OCI-LY7 (cell line): Measurements from ENCODE around the gene PIK3C2B. TPM values are rescaled to one million over a fixed set of nuclear protein-coding genes. Genes with fewer than 3 reads are reported as not detected.

ENCODE experiments used
- BruUV-seq: library from RNA; stranded (reverse); fragments of 400-500 nt; replicated peaks from 2 replicates; lab custom pipeline; 2021; lab: Mats Ljungman, UMichigan
- CTCF ChIA-PET: fragments of 300-600 bp; sonication (Branson Sonifier 250); formaldehyde crosslinking; loops from one replicate; lab custom pipeline; 2022; ENCODE audit warnings: antibody characterized with exemption; ENCODE audit not compliant: unreplicated experiment; lab: Charles Lee
- POLR2A ChIA-PET: fragments of 300-600 bp; sonication (Branson Sonifier 250); formaldehyde crosslinking; loops from one replicate; lab custom pipeline; 2022; ENCODE audit warnings: antibody characterized with exemption; lab: Charles Lee
- DNase-seq: peaks from one replicate; pipeline ENCODE4 v3.0.0-alpha.2; 2015; ENCODE audit warnings: low spot score
- H2AFZ ChIP-seq: fragments of 200-600 bp; sonication (generic), shearing (Covaris generic); 2 replicates; pipeline ENCODE4 v1.6.1; 2014; ENCODE audit warnings: mild to moderate bottlenecking, antibody characterized with exemption, low read length, moderate library complexity
- H3K27ac ChIP-seq: fragments of 200-600 bp; sonication (generic); 2 replicates; pipeline ENCODE4 v1.5.1; 2014; ENCODE audit warnings: mixed run types, low read depth, mild to moderate bottlenecking, moderate library complexity, low read length, inconsistent platforms; ENCODE audit not compliant: poor library complexity, severe bottlenecking
- H3K36me3 ChIP-seq: fragments of 200-600 bp; sonication (generic); 2 replicates; pipeline ENCODE4 v1.6.1; 2014; ENCODE audit warnings: mild to moderate bottlenecking, antibody characterized with exemption, low read length, moderate library complexity, mixed read lengths; ENCODE audit not compliant: insufficient read depth
- H3K4me1 ChIP-seq: fragments of 200-600 bp; sonication (generic); 2 replicates; pipeline ENCODE4 v1.5.1; 2014; ENCODE audit warnings: mild to moderate bottlenecking, low read length; ENCODE audit not compliant: insufficient read depth, poor library complexity, severe bottlenecking
- H3K4me2 ChIP-seq: fragments of 200-600 bp; sonication (generic); 2 replicates; pipeline ENCODE4 v1.6.1; 2014; ENCODE audit warnings: mild to moderate bottlenecking, low read length
- H3K4me3 ChIP-seq: fragments of 200-600 bp; sonication (generic); 2 replicates; pipeline ENCODE4 v1.5.1; 2014; ENCODE audit warnings: mild to moderate bottlenecking, low read depth, low read length; ENCODE audit not compliant: poor library complexity, severe bottlenecking
- H3K79me2 ChIP-seq: fragments of 200-600 bp; sonication (generic); 2 replicates; pipeline ENCODE4 v1.6.1; 2016; ENCODE audit warnings: low read depth, mild to moderate bottlenecking, low read length, moderate library complexity, mixed read lengths; ENCODE audit not compliant: insufficient read depth
- H3K9me2 ChIP-seq: fragments of 200-600 bp; sonication (generic); 2 replicates; pipeline ENCODE4 v1.6.1; 2016; ENCODE audit warnings: mild to moderate bottlenecking, low read length, mixed read lengths; ENCODE audit not compliant: insufficient read depth
- H3K9me3 ChIP-seq: fragments of 200-600 bp; sonication (generic); 2 replicates; pipeline ENCODE4 v1.6.1; 2014; ENCODE audit warnings: mild to moderate bottlenecking, mixed run types, low read length, mixed read lengths
- H4K20me1 ChIP-seq: fragments of 200-600 bp; sonication (generic); 2 replicates; pipeline ENCODE4 v1.6.1; 2014; ENCODE audit warnings: mild to moderate bottlenecking, antibody characterized with exemption, low read length, moderate library complexity, mixed read lengths; ENCODE audit not compliant: insufficient read depth
- EZH2phosphoT487 ChIP-seq: fragments of 200-600 bp; sonication (generic); IDR thresholded peaks from 2 replicates; pipeline ENCODE4 v1.6.1; 2018; ENCODE audit warnings: low read depth, borderline replicate concordance, mild to moderate bottlenecking, mixed run types, antibody characterized with exemption, low read length, moderate library complexity, mixed read lengths
- intact Hi-C: fragments of 100-400 bp; cut with micrococcal nuclease; formaldehyde crosslinking; loops from one replicate; pipeline ENCODE4 v1.10.0; 2022; ENCODE audit not compliant: unreplicated experiment
- total RNA-seq, 2 experiments: library from RNA; depleted of rRNA in 1 of 2; stranded (reverse); fragments of >200 nt in 1 of 2; shearing (Covaris generic) in 1 of 2; gene quantifications; 2 replicates each; pipeline ENCODE4 v1.2.3, GENCODE V29; 2014 to 2022
- TF ChIP-seq, protein P1 (sequence below): fragments of 200-600 bp; sonication (generic); conservative IDR thresholded peaks from 2 replicates; pipeline ENCODE4 v1.5.1; 2014; ENCODE audit warnings: mild to moderate bottlenecking, antibody characterized with exemption, low read length, moderate library complexity, mixed read lengths

Gene PIK3C2B
- total RNA-seq, 2 experiments from 2014 or later: 12.5 to 43.9 TPM

DNA sequence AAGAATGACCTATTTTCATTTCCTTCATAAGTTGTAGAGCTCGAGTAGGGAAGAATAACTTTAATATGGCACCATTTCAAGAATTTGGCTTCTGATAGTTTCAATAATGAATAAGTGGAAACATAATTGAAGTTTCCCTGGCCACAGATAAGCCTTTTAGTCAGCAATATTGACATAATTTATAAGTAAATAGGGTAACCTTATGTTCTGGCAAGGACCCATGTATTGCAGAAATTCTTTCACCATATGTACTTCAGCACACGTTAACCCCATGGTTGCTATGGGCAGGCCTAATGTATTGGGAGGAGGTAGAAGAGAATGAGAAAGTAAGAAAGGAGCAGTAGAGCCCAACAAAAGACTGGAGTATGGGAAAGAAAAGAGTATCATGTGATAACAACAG lies 47.0 kb upstream of the PIK3C2B start:
- Histone ChIP-seq H3K9me2 (no peaks in the 10 kb centered on the region), H3K4me1 (no peaks in the 10 kb centered on the region), H3K36me3 (peaks cover 100% of the 10 kb centered on the region), H3K9me3 (no peaks in the 10 kb centered on the region), H4K20me1 (peaks cover 7% of the 10 kb centered on the region; the same call in 1 of the 2 replicates), H3K27ac (no peak overlapping the region), H3K4me2 (no peak overlapping the region), H2AFZ (no peak overlapping the region), H3K4me3 (no peak overlapping the region), H3K79me2 (peaks cover 58% of the 10 kb centered on the region; the same call in 1 of the 2 replicates)
- CTCF ChIA-PET: no interaction called here
- POLR2A ChIA-PET: no interaction called here
- DNase-seq: no peak
- intact Hi-C loops: no loop called here
- TF ChIP-seq EZH2phosphoT487: no peak
- TF ChIP-seq, protein P1, sequence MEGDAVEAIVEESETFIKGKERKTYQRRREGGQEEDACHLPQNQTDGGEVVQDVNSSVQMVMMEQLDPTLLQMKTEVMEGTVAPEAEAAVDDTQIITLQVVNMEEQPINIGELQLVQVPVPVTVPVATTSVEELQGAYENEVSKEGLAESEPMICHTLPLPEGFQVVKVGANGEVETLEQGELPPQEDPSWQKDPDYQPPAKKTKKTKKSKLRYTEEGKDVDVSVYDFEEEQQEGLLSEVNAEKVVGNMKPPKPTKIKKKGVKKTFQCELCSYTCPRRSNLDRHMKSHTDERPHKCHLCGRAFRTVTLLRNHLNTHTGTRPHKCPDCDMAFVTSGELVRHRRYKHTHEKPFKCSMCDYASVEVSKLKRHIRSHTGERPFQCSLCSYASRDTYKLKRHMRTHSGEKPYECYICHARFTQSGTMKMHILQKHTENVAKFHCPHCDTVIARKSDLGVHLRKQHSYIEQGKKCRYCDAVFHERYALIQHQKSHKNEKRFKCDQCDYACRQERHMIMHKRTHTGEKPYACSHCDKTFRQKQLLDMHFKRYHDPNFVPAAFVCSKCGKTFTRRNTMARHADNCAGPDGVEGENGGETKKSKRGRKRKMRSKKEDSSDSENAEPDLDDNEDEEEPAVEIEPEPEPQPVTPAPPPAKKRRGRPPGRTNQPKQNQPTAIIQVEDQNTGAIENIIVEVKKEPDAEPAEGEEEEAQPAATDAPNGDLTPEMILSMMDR: no peak
- BruUV-seq: no TSS peak

DNA sequence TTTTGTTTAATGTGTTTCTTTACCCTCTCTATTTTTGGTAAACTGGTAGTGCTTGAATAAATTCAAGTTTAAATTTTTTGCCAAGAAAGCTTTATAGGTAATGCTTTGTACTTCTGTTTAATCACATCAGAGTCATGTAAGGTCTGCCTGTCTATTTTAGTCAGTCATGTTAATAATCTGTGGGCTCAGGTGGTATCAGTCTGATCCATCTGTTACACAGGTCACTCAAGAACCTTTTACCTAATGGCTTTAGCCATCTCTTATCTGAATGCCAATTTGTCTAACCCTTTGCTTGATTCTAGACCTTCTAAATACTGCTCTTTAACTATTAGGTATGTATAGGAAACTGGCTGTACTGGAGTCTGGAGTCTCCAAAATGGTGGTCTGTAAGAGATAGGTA lies 38.2 kb upstream of the PIK3C2B start:
- BruUV-seq: no TSS peak
- Histone ChIP-seq H2AFZ (no peak overlapping the region), H3K4me1 (peaks cover 36% of the 10 kb centered on the region), H3K9me3 (no peaks in the 10 kb centered on the region), H3K9me2 (no peaks in the 10 kb centered on the region), H3K4me2 (no peak overlapping the region), H3K36me3 (peaks cover 100% of the 10 kb centered on the region), H3K27ac (no peak overlapping the region), H3K4me3 (no peak overlapping the region), H3K79me2 (peaks cover 96% of the 10 kb centered on the region), H4K20me1 (peaks cover 13% of the 10 kb centered on the region; the same call in 1 of the 2 replicates)
- POLR2A ChIA-PET: interaction anchor here (0.6 kb wide), 1 partner anchor 8 kb away, joined by 3 read pairs; no protein-coding TSS in a partner anchor
- intact Hi-C loops: loop anchor here (1.0 kb wide), 1 partner anchor 11 kb away; no protein-coding TSS in a partner anchor
- CTCF ChIA-PET: no interaction called here
- TF ChIP-seq, protein P1: no peak
- TF ChIP-seq EZH2phosphoT487: no peak
- no peak for DNase-seq

DNA sequence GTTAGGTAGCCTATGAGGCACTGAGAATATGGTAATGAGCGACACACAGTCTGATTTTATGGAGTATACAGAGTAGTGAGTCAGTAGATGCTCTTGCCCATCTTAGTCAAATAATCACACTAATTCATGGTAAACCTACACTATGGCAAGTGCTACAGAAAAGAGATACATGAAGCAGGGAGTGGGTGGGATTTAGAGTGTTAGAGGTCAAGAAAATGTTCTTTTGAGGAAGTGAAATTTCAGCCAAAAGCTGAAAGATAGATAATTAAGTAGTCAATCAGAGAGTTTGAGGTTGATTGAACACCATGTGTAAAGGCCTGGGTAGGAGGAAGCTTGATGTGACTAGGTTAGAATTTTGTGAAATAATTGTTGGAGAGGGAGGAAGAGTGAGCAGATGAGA lies 36.3 kb upstream of the PIK3C2B start:
- CTCF ChIA-PET: interaction anchor here (0.5 kb wide), 1 partner anchor 767 kb away, joined by 3 read pairs; no protein-coding TSS in a partner anchor
- BruUV-seq: no TSS peak
- Histone ChIP-seq H3K9me3 (no peaks in the 10 kb centered on the region), H3K79me2 (peaks cover 95% of the 10 kb centered on the region), H4K20me1 (peaks cover 9% of the 10 kb centered on the region; the same call in 1 of the 2 replicates), H3K4me2 (peak overlapping the region; percentile 31), H3K27ac (peak overlapping the region; percentile 71), H3K9me2 (no peaks in the 10 kb centered on the region), H2AFZ (no peak overlapping the region), H3K36me3 (peaks cover 100% of the 10 kb centered on the region), H3K4me1 (peaks cover 55% of the 10 kb centered on the region), H3K4me3 (no peak overlapping the region)
- no peak for TF ChIP-seq EZH2phosphoT487
- TF ChIP-seq, protein P1: no peak
- no peak for DNase-seq
- intact Hi-C loops: no loop called here
- POLR2A ChIA-PET: interaction anchor here (0.6 to 8.8 kb wide), 4 partner anchors 10 to 127 kb away, joined by 3 to 131 read pairs (median 8); partner anchors contain the start of gene MDM4
